OCI-LY7 (cell line): ENCODE data around the gene FHOD3.

Experiments
- CTCF ChIP-seq: fragments of 200-600 bp; sonication (generic); conservative IDR thresholded peaks from 2 replicates; pipeline ENCODE4 v1.5.1; 2014; ENCODE audit warnings: mild to moderate bottlenecking, antibody characterized with exemption, low read length, moderate library complexity, mixed read lengths
- EZH2phosphoT487 ChIP-seq: fragments of 200-600 bp; sonication (generic); IDR thresholded peaks from 2 replicates; pipeline ENCODE4 v1.6.1; 2018; ENCODE audit warnings: low read depth, borderline replicate concordance, mild to moderate bottlenecking, mixed run types, antibody characterized with exemption, low read length, moderate library complexity, mixed read lengths

- TF ChIP-seq CTCF = no peak
- no peak for TF ChIP-seq EZH2phosphoT487
Measured at GRCh38 chr18:36724591-36725001, 427.1 kb downstream of the FHOD3 start.
